Activated T-cell treated with anti-CD3 and anti-CD28 coated beads for 48 hours (primary cell): Measurements from ENCODE around the gene FOXP3.

Experiments used
- DNase-seq: peaks from one replicate; pipeline ENCODE4 v3.0.0-alpha.2; 2020; ENCODE audit warnings: low read depth

FOXP3 gene

GRCh38 chrX:49249616-49250015 is 14.9 kb downstream of the FOXP3 start:
- DNase-seq: no peak

GRCh38 chrX:49249071-49249470 is 15.4 kb downstream of the FOXP3 start:
- DNase-seq: no peak

- DNase-seq: no peak
Observed at GRCh38 chrX:49247916-49248811, 16.3 kb downstream of the FOXP3 start.

- no peak for DNase-seq
Observed at GRCh38 chrX:49247346-49247745, 17.2 kb downstream of the FOXP3 start.

- no peak for DNase-seq
Observed at GRCh38 chrX:49246541-49246940, 18.0 kb downstream of the FOXP3 start.

GRCh38 chrX:49244207-49244606 is 20.3 kb downstream of the FOXP3 start:
- no peak for DNase-seq

GRCh38 chrX:49243166-49243565 is 21.3 kb downstream of the FOXP3 start:
- no peak for DNase-seq

- DNase-seq: no peak
Observed at GRCh38 chrX:49242545-49243066, 21.9 kb downstream of the FOXP3 start.

- no peak for DNase-seq
Observed at GRCh38 chrX:49238735-49239134, 25.8 kb downstream of the FOXP3 start.

GRCh38 chrX:49237060-49237459 is 27.4 kb downstream of the FOXP3 start:
- DNase-seq: no peak

GRCh38 chrX:49233887-49234555 is 30.5 kb downstream of the FOXP3 start:
- DNase-seq: no peak

GRCh38 chrX:49233176-49233575 is 31.3 kb downstream of the FOXP3 start, which contains the start of gene CACNA1F:
TSS of gene CACNA1F (minus strand) at chrX:49233340. CDS start at chrX:49233309, 31 bp downstream.
- no peak for DNase-seq

- no peak for DNase-seq
Observed at GRCh38 chrX:49232525-49232924, 32.0 kb downstream of the FOXP3 start.

GRCh38 chrX:49231333-49232000 is 33.0 kb downstream of the FOXP3 start:
- DNase-seq: no peak

GRCh38 chrX:49230500-49231232 is 33.8 kb downstream of the FOXP3 start:
- DNase-seq: peak; percentile 62

- no peak for DNase-seq
Observed at GRCh38 chrX:49228185-49228584, 36.3 kb downstream of the FOXP3 start.

GRCh38 chrX:49227726-49228125 is 36.8 kb downstream of the FOXP3 start:
- no peak for DNase-seq

GRCh38 chrX:49226946-49227345 is 37.6 kb downstream of the FOXP3 start:
- no peak for DNase-seq

- no peak for DNase-seq
Observed at GRCh38 chrX:49225858-49226257, 38.7 kb downstream of the FOXP3 start.

GRCh38 chrX:49221868-49222267 is 42.6 kb downstream of the FOXP3 start:
- DNase-seq: no peak

GRCh38 chrX:49220100-49220499 is 44.4 kb downstream of the FOXP3 start:
- no peak for DNase-seq
